RWPE1 (cell line): ENCODE data around the gene MBNL2.

Experiments
- CTCF ChIA-PET: fragments of 350-600 bp; sonication (Branson Sonifier 250); formaldehyde crosslinking; extraction: SDS; loops from one replicate; lab custom pipeline; 2021; lab: Yijun Ruan, JAX
- POLR2A ChIA-PET: fragments of 400-600 bp; formaldehyde crosslinking; extraction: SDS; loops from one replicate; lab custom pipeline; 2020; ENCODE audit warnings: antibody characterized with exemption; ENCODE audit not compliant: low non-redundant PET; lab: Yijun Ruan, JAX
- DNase-seq: peaks from one replicate; pipeline ENCODE4 v3.0.0; 2012; ENCODE audit warnings: low spot score
- H3K27ac ChIP-seq: fragments of 450-650 bp; 2 replicates; pipeline ENCODE4 v1.5.1; 2017
- TF ChIP-seq, protein P1 (sequence below): fragments of 450-650 bp; conservative IDR thresholded peaks from 2 replicates; pipeline ENCODE4 v1.5.1; 2017; ENCODE audit warnings: low read depth, mild to moderate bottlenecking

MBNL2 gene

DNA sequence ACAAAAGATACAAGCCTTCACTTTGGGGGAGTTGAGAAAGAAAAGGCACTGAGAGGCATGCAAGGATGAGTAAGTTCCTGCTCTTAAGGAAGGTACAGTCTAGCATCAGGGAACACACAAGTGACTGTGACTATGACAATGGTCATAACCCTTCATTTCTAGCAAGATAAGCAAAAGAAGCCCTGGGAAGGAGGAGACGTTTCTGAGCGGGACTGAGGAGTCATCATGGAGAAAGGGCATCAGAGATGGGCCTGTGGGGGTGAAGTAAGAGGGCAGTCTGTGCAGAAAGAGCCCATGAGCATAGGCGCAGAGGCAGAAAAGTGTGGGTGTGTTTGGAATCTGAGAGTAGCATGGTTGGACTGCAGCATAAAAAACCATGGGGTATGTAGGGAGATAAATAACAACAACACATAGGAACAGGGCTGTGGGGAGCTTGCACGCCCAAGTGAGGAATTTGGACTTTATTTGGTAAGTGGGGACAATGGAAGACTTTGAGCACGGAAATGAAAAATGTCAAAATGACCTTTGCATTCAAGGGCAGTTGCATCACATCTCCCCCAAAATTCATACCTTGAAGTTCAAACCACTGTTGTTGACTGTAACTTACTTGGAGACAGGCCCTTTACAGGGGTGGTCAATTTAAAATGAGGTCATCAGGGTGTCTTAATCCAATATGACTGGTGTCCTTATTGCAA lies 86.7 kb downstream of the MBNL2 start:
- TF ChIP-seq, protein P1, sequence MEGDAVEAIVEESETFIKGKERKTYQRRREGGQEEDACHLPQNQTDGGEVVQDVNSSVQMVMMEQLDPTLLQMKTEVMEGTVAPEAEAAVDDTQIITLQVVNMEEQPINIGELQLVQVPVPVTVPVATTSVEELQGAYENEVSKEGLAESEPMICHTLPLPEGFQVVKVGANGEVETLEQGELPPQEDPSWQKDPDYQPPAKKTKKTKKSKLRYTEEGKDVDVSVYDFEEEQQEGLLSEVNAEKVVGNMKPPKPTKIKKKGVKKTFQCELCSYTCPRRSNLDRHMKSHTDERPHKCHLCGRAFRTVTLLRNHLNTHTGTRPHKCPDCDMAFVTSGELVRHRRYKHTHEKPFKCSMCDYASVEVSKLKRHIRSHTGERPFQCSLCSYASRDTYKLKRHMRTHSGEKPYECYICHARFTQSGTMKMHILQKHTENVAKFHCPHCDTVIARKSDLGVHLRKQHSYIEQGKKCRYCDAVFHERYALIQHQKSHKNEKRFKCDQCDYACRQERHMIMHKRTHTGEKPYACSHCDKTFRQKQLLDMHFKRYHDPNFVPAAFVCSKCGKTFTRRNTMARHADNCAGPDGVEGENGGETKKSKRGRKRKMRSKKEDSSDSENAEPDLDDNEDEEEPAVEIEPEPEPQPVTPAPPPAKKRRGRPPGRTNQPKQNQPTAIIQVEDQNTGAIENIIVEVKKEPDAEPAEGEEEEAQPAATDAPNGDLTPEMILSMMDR, result no peak
- H3K27ac ChIP-seq, result no peak overlapping the region
- CTCF ChIA-PET, result no interaction called here
- DNase-seq, result no peak
- POLR2A ChIA-PET, result no interaction called here

DNA sequence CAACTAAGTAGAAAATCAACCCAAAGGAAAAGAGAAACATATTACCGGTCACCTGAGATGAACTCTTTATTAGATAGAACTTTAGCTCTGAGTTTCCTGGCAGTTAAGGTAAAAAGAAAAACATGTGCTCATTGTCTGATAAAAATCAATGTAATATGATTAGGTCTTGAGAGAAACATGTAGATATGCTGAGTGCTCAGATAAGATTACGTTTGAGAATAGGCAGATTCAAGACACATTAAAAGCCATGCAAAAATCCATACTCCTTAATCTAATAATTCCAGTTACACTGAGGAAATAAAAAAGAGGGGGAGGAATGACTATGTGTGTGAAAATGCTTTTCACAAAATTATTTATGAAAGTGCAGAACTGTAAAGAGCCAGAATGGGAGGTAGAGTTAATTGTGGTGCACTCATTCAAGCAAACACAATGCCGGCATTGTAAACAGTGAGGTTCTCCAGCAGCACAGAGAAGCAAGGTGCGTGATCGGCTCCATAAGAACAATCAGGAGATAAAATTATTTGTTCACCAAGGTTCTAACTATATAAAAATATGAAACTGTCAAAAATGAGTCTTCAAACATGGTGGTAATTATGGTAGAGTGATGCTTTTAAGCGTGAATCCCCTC lies 88.8 kb downstream of the MBNL2 start:
- CTCF ChIA-PET, result interaction anchor here (0.6 kb wide), 1 partner anchor 12 kb away, joined by 6 read pairs; no protein-coding TSS in a partner anchor
- POLR2A ChIA-PET, result no interaction called here
- TF ChIP-seq, protein P1, result no peak
- DNase-seq, result no peak
- H3K27ac ChIP-seq, result no peak overlapping the region

DNA sequence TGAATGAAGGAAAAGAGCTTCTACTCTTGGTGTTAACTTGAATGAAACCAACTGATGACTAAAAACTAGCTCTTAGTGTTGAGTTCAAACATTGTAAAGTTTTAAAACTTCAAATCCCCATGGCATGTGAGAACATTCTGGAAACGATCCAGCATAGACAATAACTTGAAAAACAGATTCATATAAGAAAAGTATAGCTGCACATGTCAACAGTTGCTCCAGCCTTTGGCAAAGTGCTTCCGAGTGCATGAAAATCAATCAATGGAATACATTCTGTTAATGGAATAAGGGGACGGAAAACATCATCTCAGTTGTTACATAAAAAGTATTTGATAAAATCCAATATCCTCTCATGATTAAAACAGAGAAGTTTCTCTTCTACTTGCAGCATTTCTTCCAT lies 89.8 kb downstream of the MBNL2 start:
- CTCF ChIA-PET, result no interaction called here
- TF ChIP-seq, protein P1, result no peak
- POLR2A ChIA-PET, result no interaction called here
- DNase-seq, result no peak
- H3K27ac ChIP-seq, result no peak overlapping the region

DNA sequence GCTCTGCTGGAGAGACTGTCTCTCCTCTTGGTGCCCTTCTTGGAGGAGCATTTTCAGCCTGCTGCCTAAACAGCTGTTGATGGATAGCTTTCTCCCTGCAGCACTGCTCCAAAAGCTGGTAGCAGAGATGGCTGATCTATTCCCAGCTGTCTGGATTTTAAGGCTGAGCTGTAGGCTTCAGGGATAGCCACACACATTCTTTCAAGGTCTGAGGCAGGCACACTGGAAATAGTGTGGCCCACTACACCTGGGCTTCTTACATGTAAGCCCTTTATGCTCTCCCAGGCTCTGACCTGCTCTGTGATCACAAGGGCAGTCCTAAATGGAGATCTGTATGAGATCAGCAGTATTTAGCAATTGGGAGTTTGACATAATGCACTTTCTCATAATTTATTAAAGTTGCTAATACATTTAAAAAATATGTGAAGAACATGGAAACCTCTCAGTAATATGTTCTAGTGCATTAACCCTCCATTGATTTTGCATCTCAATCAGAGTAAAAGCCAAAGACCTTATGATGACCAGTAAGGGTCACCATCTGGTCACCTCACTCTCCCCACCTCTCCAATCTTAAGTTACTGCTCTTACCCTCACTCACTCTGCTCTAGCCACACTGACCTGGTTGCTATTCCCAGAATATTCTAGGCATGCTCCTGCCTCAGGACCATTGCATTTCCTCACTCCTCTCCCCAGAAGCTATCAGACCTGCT lies 91.6 kb downstream of the MBNL2 start:
- TF ChIP-seq, protein P1, result no peak
- CTCF ChIA-PET, result no interaction called here
- DNase-seq, result no peak

DNA sequence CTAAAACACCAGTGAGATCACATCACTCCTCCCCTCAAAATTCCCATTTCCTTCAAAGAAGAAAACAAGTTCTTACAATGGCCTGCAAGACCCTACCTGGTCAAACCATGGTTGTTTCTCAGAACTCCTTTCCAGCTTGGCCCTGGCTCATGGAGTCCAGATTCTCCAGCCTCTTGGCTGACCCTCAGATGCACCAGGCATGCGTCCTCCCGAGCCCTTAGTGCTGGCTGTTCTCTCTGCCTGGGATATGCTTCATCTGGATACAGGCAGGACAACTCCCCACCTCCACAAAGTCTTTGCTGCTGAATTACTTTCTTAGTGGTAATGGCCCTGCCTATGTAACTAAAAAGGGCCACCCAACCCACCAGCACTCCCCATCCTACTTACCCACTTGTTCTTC lies 94.3 kb downstream of the MBNL2 start:
- CTCF ChIA-PET, result no interaction called here
- DNase-seq, result no peak
- POLR2A ChIA-PET, result no interaction called here
- TF ChIP-seq, protein P1, result no peak
- H3K27ac ChIP-seq, result no peak overlapping the region

More for the DNA sequence above, 91.6 kb downstream of the MBNL2 start:
- no peak overlapping the region for H3K27ac ChIP-seq
- POLR2A ChIA-PET, result no interaction called here

DNA sequence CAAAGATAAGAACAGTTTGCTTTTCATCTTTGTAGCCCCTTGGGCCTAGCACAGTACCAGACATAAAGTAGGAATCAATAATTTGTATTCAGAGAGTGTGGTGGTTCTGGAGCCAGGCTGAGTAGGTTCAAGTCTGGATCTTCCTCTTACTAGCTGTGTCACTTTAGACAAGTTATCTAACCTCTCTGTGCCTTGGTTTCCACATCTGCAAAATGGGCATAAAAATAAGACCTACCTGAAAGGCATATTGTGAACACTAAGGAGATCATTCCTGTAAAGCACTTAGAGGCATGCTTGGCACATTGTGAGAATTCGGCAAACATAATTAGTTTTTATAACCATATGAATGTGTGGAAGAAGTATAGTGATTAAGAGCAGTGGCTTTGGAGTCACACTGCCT lies 95.8 kb downstream of the MBNL2 start:
- TF ChIP-seq, protein P1, result no peak
- ChIA-PET POLR2A (no interaction called here), CTCF (interaction anchor here (0.6 kb wide), 1 partner anchor 11 kb away, joined by 3 read pairs; no protein-coding TSS in a partner anchor)
- no peak for DNase-seq
- no peak overlapping the region for H3K27ac ChIP-seq
